DMS 273 (cell line): ENCODE measurements around the gene MDK.

Source experiments
- DNase-seq: peaks from one replicate; lab custom pipeline; 2025; ENCODE audit not compliant: unreplicated experiment; lab: John Stamatoyannopoulos, UW

The MDK gene

DNA sequence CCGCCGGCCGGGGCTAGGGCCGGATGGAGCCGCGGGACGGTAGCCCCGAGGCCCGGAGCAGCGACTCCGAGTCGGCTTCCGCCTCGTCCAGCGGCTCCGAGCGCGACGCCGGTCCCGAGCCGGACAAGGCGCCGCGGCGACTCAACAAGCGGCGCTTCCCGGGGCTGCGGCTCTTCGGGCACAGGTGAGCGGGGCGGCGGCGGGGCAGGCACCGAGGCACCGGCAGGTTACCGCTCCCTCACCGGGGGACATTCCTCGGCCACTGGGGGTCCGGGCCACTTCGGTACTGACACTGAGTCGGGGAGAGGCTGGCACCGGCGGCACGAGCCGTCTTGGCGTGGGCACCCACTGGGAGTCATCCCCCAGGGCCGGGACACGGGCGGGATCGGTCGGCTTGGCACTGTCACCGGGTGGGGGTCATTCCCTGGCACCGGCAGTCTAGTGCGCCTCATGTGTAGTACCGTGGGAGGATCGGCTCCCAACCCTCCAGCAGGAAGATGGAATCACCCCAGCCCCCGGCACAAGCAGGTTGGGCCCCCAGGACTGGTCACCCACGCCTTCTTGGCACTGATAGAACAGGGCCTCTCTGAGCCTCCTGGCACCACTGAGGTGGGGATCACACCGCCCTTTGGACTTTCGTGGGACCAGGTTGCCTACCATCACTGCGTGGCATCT, 33.7 kb upstream of the MDK start:
- DNase-seq, result peak; percentile 26

DNA sequence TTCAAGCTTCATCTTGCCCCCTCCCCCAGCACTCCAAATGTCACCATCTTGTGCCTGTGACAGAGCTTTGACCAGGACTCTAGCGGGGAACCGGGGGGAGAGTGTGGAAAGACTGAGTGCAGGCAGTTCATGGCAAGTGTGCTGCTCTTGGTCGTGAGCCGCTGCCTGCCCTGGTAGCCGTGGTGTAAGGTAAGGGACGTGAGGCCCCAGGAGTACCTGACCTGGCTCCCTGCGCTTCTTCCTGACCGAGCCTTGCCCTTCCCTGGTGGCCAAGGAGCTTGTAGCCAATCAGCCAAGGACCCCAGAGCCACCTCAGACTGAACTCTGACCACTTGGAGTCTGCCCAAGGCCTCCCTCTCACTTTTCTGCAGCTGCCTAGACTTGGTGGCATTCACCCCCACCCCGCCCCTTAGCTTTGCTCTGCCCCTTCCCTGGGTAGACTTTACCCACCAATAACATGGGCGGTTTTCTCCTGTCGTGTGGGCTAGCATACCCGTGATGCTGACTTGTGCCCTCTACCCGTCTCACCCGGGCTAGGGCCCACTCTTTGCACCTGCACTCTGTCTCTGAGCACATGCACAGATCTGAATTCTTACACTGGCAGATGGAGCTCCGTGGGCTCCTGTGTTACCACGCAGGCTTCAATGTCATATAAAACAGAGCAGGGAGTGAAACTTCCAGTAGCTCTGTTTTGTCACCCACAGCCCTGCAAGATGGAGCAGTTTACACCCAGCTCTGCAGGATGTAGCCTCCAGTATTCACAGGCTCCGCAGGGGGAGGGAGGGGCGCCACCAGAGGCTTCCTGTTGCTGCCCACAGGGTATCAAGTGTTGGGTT, 32.7 kb upstream of the MDK start:
- no peak for DNase-seq

- DNase-seq, result no peak
These were observed 30.8 kb upstream of the MDK start for GRCh38 chr11:46350695-46351094.

DNA sequence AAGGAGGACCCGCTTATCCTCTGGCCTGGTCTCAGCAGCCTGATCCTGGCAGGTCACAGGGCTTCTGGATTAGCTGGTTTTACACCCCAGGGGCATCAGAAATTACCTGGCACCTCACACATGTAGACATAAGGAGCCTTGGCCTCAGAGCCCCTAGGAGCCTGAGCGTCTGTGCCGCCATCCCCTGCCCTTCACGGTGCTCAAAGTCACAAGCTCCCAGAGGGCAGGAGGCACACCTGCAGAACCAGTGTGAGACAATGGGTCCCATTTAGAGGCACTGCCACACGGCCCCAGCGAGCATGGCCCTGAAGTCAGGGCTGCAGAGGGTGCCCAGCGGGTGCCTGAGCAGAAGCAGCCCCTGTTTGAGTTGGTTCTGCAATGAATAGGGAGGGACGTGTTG, 30.3 kb upstream of the MDK start:
- DNase-seq, result no peak

DNA sequence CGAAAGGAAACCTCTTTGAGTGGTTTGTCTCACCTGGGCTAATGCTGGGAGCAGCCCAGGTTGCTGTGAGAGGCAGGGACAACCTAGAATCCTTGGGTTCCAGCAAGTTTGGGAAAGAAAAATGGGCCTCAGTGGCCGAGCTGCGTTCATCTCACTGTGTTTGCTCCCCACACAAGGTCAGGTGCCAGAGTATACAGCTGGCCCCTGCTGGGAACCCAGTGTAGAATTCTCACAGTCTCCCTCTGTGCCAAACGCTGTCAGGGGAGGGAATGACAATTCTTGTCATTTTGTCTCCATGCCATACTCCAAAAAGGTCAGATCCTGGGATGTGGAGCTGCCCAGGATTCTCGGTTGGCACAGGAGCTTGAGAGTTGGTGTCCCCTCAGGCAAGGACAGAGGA, 29.9 kb upstream of the MDK start:
- no peak for DNase-seq

DNA sequence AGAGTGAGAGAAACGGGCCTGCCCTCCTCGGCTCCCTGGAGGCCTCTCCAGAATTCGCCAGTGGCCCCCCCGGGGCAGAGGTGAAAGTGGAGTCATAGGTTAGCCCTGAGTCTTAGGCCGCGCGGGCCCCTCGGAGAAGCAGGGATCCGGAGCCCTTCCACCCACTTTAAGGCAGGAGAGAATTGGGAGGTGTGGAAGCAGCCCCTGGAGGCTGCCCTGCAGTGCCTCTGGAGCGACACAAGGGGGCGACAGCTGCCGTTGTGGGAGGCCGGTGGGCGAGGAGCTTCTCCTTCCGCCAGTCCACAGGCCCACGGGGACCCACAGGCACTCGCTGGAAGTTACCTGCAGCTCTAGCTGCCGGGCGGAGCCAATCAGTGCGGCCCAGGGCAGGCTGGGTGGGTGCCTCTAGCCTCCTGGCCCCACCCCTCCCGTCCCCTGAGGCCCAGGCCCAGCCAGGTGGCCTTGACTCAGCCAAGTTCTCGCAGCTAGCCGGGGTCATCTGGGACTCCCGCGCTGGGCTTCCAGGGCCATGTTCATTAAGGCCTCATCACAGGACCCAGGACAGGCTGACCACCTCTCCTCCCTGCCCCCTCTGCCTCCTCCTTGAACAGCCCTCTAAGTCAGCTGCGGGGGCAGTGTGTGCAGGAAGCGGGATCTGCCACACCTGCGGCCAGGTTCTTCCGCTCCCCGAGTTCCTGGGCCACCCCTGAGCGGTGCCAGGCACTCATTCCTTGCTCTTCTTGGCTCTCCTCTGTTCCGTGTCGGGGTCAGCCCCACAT, 29.2 kb upstream of the MDK start:
- peak; percentile 62 for DNase-seq

DNA sequence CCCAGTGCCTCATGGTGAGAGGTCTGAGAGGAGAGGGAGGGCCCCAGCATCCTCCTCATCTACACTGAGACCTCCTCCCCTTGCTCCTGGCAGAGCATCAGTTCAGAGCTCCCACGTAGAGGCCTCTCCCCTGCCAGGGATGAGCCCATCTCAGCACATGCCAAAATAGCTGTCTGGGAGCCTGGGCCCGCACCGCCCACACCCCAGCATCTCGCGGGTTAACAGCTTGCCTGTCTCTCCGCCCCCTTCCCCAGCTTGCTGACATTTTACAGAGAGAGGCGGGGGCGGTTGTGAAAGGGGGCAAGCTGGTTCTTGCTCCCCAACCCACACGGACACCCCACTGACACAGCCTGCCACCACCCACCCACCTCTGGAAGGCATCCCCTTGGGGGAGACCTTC, 27.8 kb upstream of the MDK start:
- DNase-seq, result peak; percentile 58

DNA sequence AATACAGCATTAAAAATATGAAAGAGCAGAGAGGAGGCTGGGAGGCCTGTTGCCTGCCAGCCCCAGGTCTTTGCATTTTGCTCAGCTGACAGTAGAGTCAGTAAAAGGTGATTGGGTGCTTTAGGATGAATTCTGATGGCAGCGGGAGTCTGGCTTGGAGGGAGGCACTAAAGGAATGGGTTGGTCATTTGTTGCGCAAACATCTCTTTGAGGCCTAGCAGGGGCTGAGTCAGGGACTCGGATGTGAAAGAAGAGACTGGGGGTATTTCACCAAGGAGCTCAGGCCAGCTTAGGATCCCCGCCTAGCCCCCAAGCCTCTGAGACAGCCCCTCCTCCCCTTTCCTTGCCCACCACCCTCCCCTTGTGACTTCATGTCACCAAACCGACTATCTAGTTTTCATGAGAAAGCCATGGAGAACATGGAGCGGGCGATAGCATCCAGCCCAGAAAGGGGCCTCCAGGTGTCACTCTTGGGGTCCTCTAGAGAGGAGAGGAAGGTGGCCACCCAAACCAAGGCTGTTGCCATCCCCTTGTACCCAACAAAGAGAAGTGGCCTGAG, 24.5 kb upstream of the MDK start:
- DNase-seq, result no peak

DNA sequence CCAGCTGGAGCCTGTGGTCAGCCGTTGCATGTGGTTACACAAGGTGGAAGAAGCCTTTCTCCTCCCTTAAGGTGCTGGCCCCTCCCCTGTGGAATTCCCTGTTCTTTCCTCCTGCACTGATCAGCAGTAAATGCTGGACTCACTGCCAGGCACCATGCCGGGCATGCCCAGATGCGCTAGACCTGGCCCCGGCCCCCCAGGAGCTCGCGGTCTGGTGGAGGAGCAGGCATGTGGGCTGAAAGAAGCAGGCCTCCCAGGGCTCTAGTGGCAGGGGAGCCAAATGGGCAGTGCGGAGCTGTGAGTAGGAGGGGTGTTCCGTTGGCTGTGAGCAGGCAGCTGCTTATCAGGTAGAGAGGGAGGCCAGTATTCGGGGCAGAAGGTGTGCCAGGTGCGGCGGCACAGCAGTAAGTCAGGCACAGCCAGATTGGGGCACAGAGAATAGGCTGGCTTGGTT, 24.0 kb upstream of the MDK start:
- DNase-seq, result peak; percentile 54

DNA sequence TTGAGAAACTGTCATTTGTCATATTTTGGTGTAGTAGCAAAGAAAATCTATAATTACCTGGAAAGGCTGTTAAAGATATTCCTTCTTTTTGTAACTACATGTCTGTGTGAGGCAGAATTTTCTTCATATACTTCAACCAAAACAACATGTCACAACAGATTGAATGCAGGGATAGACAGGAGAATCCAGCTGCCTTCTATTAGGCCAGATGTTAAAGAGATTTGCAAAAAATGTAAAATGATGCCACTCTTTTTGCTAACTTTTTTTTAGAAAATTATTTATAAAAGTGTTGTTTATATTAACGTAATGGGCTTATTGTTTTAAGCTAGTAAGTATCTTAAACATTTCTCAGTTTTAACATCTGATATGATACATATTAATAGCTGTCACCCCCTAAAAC, 21.5 kb upstream of the MDK start:
- no peak for DNase-seq

GRCh38 chr11:46360878-46361277, 20.6 kb upstream of the MDK start:
- DNase-seq, result no peak

- DNase-seq, result peak; percentile 59
These were observed 19.9 kb upstream of the MDK start for GRCh38 chr11:46361283-46362155.

DNA sequence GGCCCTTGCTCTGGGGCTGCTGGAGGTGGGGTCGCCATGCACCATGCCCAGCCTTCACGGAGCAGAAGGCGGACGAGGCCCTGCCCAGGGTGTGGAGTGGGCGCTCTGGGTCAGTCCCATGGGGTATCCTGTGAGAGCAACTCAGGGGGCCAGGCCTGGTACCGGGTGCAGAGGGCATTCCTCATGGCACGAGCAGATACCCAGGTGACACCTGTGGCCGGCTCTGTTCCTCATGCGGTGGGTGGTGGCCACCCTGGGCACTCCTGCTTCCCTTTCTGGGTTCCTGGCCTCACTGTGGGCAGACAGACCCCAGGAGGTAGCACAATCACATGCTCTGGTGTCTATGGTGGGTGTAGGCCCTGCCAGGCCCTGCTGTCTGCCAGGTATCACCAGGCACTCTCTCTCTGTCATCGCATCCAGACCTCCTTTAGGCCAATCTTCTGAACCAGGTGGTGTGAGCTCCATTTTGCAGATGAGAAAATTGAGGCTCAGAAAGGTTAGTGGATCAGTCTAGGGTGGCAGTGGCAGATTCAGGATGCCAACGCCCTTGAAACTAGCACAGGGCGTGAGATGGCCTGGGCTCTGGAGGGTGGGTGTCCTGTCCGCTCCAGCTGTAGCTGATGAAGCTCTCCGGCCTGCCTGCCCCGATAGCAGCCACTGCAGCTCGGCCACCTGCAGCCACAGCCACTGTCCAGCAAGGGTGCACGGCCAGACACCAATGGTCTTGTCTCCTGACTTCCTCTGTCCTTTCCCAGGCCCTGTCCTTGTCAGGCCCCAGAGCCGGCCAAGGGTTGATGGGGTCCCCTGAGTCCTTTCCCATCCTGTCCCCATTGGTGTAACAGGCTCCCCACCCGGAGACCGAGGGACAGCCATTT, 19.1 kb upstream of the MDK start:
- DNase-seq, result no peak

DNA sequence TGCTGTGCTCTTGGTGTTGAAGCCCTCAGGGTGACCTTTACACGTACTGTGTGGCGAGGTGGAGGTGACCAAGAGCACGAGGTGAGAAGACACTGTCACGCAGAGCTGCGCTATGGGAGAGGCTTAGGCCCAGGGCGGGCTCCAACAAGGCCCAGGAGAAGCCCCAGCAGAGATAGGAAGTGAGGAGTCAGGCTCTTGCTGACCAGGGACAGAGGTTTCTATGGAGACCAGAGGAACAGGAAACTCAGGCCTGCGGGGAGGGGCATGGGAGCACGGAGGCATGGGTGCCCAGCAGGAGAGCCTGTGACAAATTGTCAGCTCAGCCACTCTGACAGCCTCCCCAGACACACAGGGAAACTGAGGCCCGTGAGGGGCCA, 18.4 kb upstream of the MDK start:
- no peak for DNase-seq

GRCh38 chr11:46363455-46364005, 17.9 kb upstream of the MDK start:
- peak; percentile 50 for DNase-seq

DNA sequence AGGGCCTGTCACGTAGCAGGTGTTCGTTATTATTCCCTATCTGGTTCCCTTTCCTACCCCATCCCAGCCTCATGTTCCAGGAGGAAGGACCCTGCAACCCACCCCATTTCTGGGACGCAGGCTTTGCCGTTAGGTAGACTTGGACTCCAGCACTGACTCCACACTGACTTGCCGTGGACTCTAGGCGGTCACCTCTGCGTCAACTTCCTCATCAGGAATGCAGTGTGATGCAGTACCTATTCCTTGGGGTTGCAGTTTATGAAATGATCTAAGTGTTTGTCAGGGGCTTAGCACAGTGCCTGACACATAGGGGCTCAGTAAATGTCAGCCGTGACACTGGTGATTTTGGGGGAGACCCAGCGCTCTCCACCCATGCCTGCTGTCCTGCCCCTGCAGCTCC, 17.4 kb upstream of the MDK start:
- DNase-seq, result no peak

DNA sequence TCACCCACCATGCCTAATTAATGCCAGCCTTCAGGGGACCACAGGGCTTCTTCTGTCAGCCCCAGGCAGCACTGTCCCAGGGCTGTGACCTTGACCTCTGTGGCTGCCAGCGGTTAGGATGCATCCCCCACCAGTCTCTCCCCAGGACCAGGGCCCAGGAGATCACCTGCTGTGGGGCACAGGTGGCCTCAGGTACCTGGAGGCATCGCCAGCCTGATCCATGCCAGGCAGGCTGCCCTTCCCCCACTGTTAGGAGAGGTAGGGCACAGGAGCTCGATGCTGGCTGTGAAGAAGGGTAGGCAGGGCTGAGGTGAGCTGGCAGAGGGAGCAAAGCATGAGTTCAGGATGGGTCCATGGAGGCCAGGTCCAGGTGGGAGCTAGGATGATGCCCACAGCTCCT, 16.7 kb upstream of the MDK start:
- no peak for DNase-seq

DNA sequence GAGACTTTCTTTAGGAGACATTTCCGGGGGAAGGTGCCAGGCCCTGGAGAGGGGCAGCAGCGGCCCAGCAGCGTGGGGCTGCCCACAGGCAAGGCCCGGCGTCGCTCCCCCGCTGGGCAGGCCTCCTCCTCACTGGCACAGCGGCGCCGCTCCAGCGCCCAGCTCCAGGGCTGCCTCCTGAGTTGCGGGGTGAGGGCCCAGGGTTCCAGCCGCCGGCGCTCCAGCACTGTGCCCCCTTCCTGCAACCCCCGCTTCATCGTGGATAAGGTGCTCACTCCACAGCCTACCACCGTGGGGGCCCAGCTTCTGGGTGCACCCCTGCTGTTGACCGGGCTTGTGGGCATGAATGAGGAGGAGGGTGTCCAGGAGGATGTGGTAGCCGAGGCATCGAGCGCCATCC, 15.2 kb upstream of the MDK start:
- DNase-seq, result no peak

GRCh38 chr11:46366661-46367161, 14.8 kb upstream of the MDK start:
- no peak for DNase-seq
